IPS DF 6.9 (cell line): Measurements from ENCODE around the gene SERPINH1.

Source experiments
- DNase-seq: peaks from one replicate; pipeline ENCODE4 v3.0.0-alpha.2; 2013; ENCODE audit warnings: low read depth, low spot score
- H3K27ac ChIP-seq: one replicate; pipeline ENCODE4 v1.5.1; 2013; ENCODE audit warnings: low read length, control low read depth
- H3K27me3 ChIP-seq: 2 replicates; pipeline ENCODE4 v1.6.1; 2013; ENCODE audit warnings: mild to moderate bottlenecking, low read length; ENCODE audit not compliant: control insufficient read depth, insufficient read depth
- H3K36me3 ChIP-seq: 2 replicates; pipeline ENCODE4 v1.6.1; 2013; ENCODE audit warnings: low read length; ENCODE audit not compliant: control insufficient read depth, insufficient read depth
- H3K4me1 ChIP-seq: 2 replicates; pipeline ENCODE4 v1.6.1; 2013; ENCODE audit warnings: low read length; ENCODE audit not compliant: control insufficient read depth, insufficient read depth
- H3K4me3 ChIP-seq: 2 replicates; pipeline ENCODE4 v1.5.1; 2013; ENCODE audit warnings: mild to moderate bottlenecking, low read length
- H3K9me3 ChIP-seq: 2 replicates; pipeline ENCODE4 v1.6.1; 2013; ENCODE audit warnings: low read length, inconsistent platforms; ENCODE audit not compliant: control insufficient read depth, insufficient read depth
- WGBS: extraction: QIAGEN DNeasy Blood & Tissue Kit; methylation state at CpG from one replicate; pipeline ENCODE4 v1.1.7; 2013; ENCODE audit warnings: mixed read lengths, missing lambda C conversion rate; ENCODE audit not compliant: insufficient read length, insufficient coverage; 5-methylcytosine and 5-hydroxymethylcytosine counted together

The SERPINH1 gene

GRCh38 chr11:75562048-75562835 lies at the start of gene SERPINH1:
Gene SERPINH1, plus strand, starts transcription at chr11:75562253. Its CDS starts 4,097 bp downstream, at chr11:75566350.
- WGBS, result no CpG with 5 or more reads among the region's 51 CpGs
- Histone ChIP-seq H3K9me3 (no peaks in the 10 kb centered on the region), H3K4me3 (peak within 1 kb of the TSS; percentile 85), H3K27me3 (no peaks in the 10 kb centered on the region), H3K36me3 (peaks cover 12% of the 10 kb centered on the region), H3K4me1 (peaks cover 13% of the 10 kb centered on the region), H3K27ac (no peak within 1 kb of the TSS)
- DNase-seq, result no peak

GRCh38 chr11:75513250-75513649 lies 48.8 kb upstream of the SERPINH1 start:
- no peak overlapping the region for H3K4me3 ChIP-seq
- DNase-seq, result no peak

GRCh38 chr11:75514596-75514995 lies 47.5 kb upstream of the SERPINH1 start:
- Histone ChIP-seq H3K36me3 (no peaks in the 10 kb centered on the region), H3K27ac (no peak overlapping the region), H3K9me3 (no peaks in the 10 kb centered on the region), H3K4me1 (no peaks in the 10 kb centered on the region; the same call in 1 of the 2 replicates), H3K27me3 (no peaks in the 10 kb centered on the region), H3K4me3 (no peak overlapping the region)
- no peak for DNase-seq

More at GRCh38 chr11:75513250-75513649, 48.8 kb upstream of the SERPINH1 start:
- Histone ChIP-seq H3K9me3 (no peaks in the 10 kb centered on the region), H3K36me3 (no peaks in the 10 kb centered on the region), H3K4me1 (no peaks in the 10 kb centered on the region; the same call in 1 of the 2 replicates), H3K27ac (no peak overlapping the region), H3K27me3 (no peaks in the 10 kb centered on the region)
- no CpG with 5 or more reads among the region's 5 CpGs for WGBS

DNA sequence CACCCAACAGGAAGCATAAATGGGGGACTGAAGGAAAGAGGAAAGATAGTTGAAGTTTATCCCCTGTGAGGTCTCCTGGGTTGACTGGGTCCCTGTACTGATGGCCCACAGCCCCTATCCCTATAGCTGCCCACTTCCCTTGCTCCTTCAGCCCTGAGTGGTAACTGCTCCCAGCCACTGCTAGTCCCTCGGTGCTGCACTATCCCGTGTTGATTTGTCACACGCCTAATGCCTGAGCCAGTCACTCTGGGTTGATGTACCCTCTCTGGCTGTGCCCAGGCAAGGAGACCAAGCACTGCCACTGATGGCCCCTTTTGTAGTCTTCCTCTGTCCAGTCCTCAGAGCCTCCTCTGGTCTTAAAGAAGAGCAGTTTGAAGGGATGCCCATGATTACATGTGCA lies 45.9 kb upstream of the SERPINH1 start:
- no peak for DNase-seq
- no peak overlapping the region for H3K27ac ChIP-seq
- no peaks in the 10 kb centered on the region; the same call in 1 of the 2 replicates for H3K4me1 ChIP-seq
- H3K36me3 ChIP-seq, result no peaks in the 10 kb centered on the region
- no peak overlapping the region for H3K4me3 ChIP-seq
- no peaks in the 10 kb centered on the region for H3K27me3 ChIP-seq
- WGBS, result no CpG with 5 or more reads among the region's 3 CpGs
- H3K9me3 ChIP-seq, result no peaks in the 10 kb centered on the region

DNA sequence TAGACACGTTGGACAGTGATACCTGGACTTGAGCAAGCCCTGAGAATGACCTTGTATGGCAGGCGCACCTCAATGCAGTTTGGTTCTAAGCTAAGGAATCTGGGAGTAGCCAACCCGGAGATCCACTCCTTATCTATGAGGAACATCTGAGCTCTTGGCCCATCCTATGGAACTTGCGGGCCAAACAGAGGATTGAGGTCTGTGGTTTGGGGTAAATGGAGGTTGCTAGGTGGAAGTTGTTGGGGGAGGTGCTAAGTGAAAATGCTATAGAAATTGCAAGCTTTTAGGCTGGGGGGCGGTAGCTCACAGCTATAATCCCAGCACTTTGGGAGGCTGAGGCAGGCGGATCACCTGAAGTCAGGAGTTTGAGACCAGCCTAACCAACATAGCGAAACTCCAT lies 45.2 kb upstream of the SERPINH1 start:
- no peaks in the 10 kb centered on the region for H3K36me3 ChIP-seq
- no peaks in the 10 kb centered on the region for H3K9me3 ChIP-seq
- no peak overlapping the region for H3K4me3 ChIP-seq
- no peaks in the 10 kb centered on the region; the same call in 1 of the 2 replicates for H3K4me1 ChIP-seq
- no peaks in the 10 kb centered on the region for H3K27me3 ChIP-seq
- no peak for DNase-seq
- no peak overlapping the region for H3K27ac ChIP-seq
- WGBS, result no CpG with 5 or more reads among the region's 7 CpGs

DNA sequence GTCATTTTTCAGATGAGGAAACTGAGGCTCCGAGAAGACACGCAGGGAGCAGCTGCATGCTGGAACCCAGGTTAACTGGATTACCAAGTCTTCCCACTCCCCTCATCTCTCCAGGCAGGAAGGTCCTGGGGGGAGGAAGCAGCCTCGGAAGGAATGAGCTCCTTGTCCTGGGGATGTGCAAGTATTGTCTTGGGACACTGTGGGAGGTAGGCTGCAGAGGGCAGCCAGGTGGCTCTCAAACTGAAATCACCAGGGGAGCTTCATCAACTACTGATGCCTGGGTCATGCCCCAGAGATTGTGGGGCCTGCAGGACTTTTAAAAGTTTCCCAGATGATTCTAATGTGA lies 43.9 kb upstream of the SERPINH1 start:
- Histone ChIP-seq H3K27me3 (no peaks in the 10 kb centered on the region), H3K4me1 (no peaks in the 10 kb centered on the region; the same call in 1 of the 2 replicates), H3K4me3 (no peak overlapping the region), H3K27ac (no peak overlapping the region), H3K9me3 (no peaks in the 10 kb centered on the region), H3K36me3 (no peaks in the 10 kb centered on the region)
- WGBS, result no CpG with 5 or more reads among the region's 3 CpGs
- DNase-seq, result no peak

- Histone ChIP-seq H3K27me3 (peaks cover 4% of the 10 kb centered on the region), H3K4me3 (no peak overlapping the region), H3K9me3 (no peaks in the 10 kb centered on the region), H3K4me1 (no peaks in the 10 kb centered on the region; the same call in 1 of the 2 replicates), H3K36me3 (no peaks in the 10 kb centered on the region), H3K27ac (no peak overlapping the region)
- WGBS, result no CpG with 5 or more reads among the region's 9 CpGs
- no peak for DNase-seq
Measured at GRCh38 chr11:75518771-75519653, 43.0 kb upstream of the SERPINH1 start.

- Histone ChIP-seq H3K4me1 (no peaks in the 10 kb centered on the region; the same call in 1 of the 2 replicates), H3K27ac (no peak overlapping the region), H3K9me3 (no peaks in the 10 kb centered on the region), H3K27me3 (peaks cover 13% of the 10 kb centered on the region), H3K4me3 (no peak overlapping the region), H3K36me3 (no peaks in the 10 kb centered on the region)
- DNase-seq, result no peak
- WGBS, result no CpG with 5 or more reads among the region's 7 CpGs
Measured at GRCh38 chr11:75520688-75521087, 41.4 kb upstream of the SERPINH1 start.

- Histone ChIP-seq H3K27ac (no peak overlapping the region), H3K9me3 (no peaks in the 10 kb centered on the region), H3K36me3 (no peaks in the 10 kb centered on the region), H3K27me3 (peaks cover 13% of the 10 kb centered on the region), H3K4me1 (no peaks in the 10 kb centered on the region; the same call in 1 of the 2 replicates), H3K4me3 (no peak overlapping the region)
- no CpG with 5 or more reads among the region's 7 CpGs for WGBS
- DNase-seq, result no peak
Measured at GRCh38 chr11:75522286-75523044, 39.6 kb upstream of the SERPINH1 start.

DNA sequence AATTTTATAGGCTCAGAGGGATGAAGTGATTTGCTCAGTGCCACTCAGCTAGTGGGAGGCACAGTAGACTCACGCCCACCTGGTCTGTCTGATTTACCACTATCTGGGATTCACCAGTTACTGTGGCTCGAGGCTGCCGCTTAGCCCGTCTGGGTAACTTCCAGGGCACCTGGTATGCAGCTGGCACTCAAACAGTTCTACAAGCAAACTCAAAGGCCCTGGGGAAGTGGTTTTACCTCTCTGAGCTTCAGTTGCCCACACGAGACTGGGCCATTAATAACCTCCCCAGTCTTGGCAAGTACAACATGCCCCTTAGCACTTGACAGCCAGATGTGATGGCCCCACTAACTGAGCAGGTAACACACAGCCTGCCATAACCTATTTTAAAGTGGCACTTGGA lies 38.9 kb upstream of the SERPINH1 start:
- WGBS, result no CpG with 5 or more reads among the region's 5 CpGs
- Histone ChIP-seq H3K9me3 (no peaks in the 10 kb centered on the region), H3K36me3 (no peaks in the 10 kb centered on the region), H3K27me3 (peaks cover 13% of the 10 kb centered on the region), H3K4me1 (no peaks in the 10 kb centered on the region), H3K27ac (no peak overlapping the region), H3K4me3 (no peak overlapping the region)
- no peak for DNase-seq
